ENCODE data around the gene TM4SF4. TPM values are rescaled to one million over a fixed set of nuclear protein-coding genes. Genes with fewer than 3 reads are reported as not detected.

TM4SF4 gene
- total RNA-seq, 1 donor from 2014 or later: not detected

- no peak for DNase-seq (ENCODE audit: low read depth)
- Histone ChIP-seq H3K4me3 (ENCODE audit: low read depth, low read length) (no peak overlapping the region), H3K36me3 (ENCODE audit: control insufficient read depth, insufficient read depth, low read length) (peaks cover 2% of the 10 kb centered on the region), H3K27me3 (ENCODE audit: control insufficient read depth, insufficient read depth, low read length) (no peaks in the 10 kb centered on the region)
- TF ChIP-seq, protein P1, sequence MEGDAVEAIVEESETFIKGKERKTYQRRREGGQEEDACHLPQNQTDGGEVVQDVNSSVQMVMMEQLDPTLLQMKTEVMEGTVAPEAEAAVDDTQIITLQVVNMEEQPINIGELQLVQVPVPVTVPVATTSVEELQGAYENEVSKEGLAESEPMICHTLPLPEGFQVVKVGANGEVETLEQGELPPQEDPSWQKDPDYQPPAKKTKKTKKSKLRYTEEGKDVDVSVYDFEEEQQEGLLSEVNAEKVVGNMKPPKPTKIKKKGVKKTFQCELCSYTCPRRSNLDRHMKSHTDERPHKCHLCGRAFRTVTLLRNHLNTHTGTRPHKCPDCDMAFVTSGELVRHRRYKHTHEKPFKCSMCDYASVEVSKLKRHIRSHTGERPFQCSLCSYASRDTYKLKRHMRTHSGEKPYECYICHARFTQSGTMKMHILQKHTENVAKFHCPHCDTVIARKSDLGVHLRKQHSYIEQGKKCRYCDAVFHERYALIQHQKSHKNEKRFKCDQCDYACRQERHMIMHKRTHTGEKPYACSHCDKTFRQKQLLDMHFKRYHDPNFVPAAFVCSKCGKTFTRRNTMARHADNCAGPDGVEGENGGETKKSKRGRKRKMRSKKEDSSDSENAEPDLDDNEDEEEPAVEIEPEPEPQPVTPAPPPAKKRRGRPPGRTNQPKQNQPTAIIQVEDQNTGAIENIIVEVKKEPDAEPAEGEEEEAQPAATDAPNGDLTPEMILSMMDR (IDR thresholded peaks at IDR 0.05; ENCODE audit: insufficient read depth, low read length, poor library complexity, severe bottlenecking): no peak
These were observed 49.2 kb downstream of the TM4SF4 start for GRCh38 chr3:149523512-149524299.

- TF ChIP-seq, protein P1 (IDR thresholded peaks at IDR 0.05; ENCODE audit: insufficient read depth, low read length, poor library complexity, severe bottlenecking): peak; percentile 36
- no peaks in the 10 kb centered on the region for H3K27me3 ChIP-seq (ENCODE audit: control insufficient read depth, insufficient read depth, low read length)
- no peak for DNase-seq (ENCODE audit: low read depth)
- peaks cover 1% of the 10 kb centered on the region for H3K36me3 ChIP-seq (ENCODE audit: control insufficient read depth, insufficient read depth, low read length)
- H3K4me3 ChIP-seq (ENCODE audit: low read depth, low read length): no peak overlapping the region
These were observed 53.2 kb downstream of the TM4SF4 start for GRCh38 chr3:149527531-149528339.

GRCh38 chr3:149528340-149528650, 53.8 kb downstream of the TM4SF4 start:
- H3K4me3 ChIP-seq (ENCODE audit: low read depth, low read length): no peak overlapping the region
- peaks cover 1% of the 10 kb centered on the region for H3K36me3 ChIP-seq (ENCODE audit: control insufficient read depth, insufficient read depth, low read length)
- TF ChIP-seq, protein P1 (IDR thresholded peaks at IDR 0.05; ENCODE audit: insufficient read depth, low read length, poor library complexity, severe bottlenecking): no peak
- DNase-seq (ENCODE audit: low read depth): no peak
- no peaks in the 10 kb centered on the region for H3K27me3 ChIP-seq (ENCODE audit: control insufficient read depth, insufficient read depth, low read length)

- TF ChIP-seq, protein P1 (IDR thresholded peaks at IDR 0.05; ENCODE audit: insufficient read depth, low read length, poor library complexity, severe bottlenecking): no peak
- Histone ChIP-seq H3K4me3 (ENCODE audit: low read depth, low read length) (no peak overlapping the region), H3K27me3 (ENCODE audit: control insufficient read depth, insufficient read depth, low read length) (no peaks in the 10 kb centered on the region), H3K36me3 (ENCODE audit: control insufficient read depth, insufficient read depth, low read length) (peaks cover 1% of the 10 kb centered on the region)
- DNase-seq (ENCODE audit: low read depth): no peak
These were observed 54.6 kb downstream of the TM4SF4 start for GRCh38 chr3:149529099-149529498.

DNA sequence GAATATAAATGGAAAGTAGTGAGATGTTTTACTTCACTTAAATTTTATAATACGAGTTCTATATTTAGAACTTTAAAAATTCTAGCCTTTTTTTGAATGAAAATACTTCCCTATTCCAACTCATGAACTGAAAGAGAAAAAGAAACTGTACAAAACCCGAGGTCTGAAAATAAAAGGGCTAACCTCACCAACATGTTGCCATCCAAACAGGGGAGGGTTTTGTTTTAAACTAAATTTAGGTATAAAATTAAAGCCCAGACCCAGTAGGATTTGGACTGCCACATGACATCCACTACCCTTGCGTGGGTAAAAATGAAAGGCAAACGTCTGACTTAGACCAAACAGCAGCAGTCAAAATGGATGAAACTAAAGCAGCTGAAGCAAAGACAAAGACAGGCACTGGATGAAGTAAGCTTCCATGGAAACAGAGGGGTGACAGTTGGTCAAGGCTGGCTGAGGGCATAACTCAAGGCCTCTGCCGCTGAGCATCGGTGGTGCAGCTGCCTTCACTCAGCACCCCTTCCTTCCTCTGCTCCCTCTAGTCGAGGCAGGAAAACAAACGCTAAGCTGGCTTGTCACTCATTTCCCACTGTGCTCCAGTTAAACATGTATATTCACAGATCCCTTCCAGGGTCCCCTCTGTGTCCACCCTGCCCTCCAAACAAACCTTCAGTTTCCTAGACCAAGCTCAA, 58.1 kb downstream of the TM4SF4 start:
- Histone ChIP-seq H3K27me3 (ENCODE audit: control insufficient read depth, insufficient read depth, low read length) (no peaks in the 10 kb centered on the region), H3K4me3 (ENCODE audit: low read depth, low read length) (no peak overlapping the region), H3K36me3 (ENCODE audit: control insufficient read depth, insufficient read depth, low read length) (no peaks in the 10 kb centered on the region)
- TF ChIP-seq, protein P1 (IDR thresholded peaks at IDR 0.05; ENCODE audit: insufficient read depth, low read length, poor library complexity, severe bottlenecking): no peak
- no peak for DNase-seq (ENCODE audit: low read depth)
